Right forelimb (tissue), 1 donor: ENCODE measurements around the gene HAUS5.

Source experiments
- DNase-seq: peaks from one replicate; pipeline ENCODE4 v3.0.0-alpha.2; 2018

HAUS5 gene

DNA sequence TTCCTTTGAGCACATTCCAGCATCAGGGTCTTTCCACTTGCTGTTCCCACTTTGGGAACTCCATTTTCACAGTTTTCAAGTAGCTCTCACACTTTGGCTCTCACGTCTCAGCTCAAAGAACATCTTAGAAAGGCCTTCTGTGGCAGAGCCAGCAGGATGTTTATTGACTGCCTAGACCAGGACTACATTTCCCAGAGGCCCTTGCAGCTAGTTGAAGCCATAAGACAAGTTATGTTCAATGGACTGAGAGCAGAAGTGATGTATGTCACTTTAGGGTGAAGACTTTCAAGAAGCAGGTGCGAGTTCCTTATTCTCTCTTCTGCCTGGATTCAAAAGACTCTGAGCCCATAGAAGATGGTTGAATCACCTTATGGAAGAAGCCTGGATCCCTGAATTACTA, 4.3 kb upstream of the HAUS5 start:
- DNase-seq: no peak

- no peak for DNase-seq
These were observed 2.6 kb upstream of the HAUS5 start for GRCh38 chr19:35609851-35610353.

- DNase-seq: no peak
These were observed 344 bp upstream of the HAUS5 start for GRCh38 chr19:35612224-35612558.

- DNase-seq: no peak
These were observed 1.0 kb downstream of the HAUS5 start for GRCh38 chr19:35613574-35613973.

- no peak for DNase-seq
These were observed 2.5 kb downstream of the HAUS5 start for GRCh38 chr19:35615036-35615435.

- no peak for DNase-seq
These were observed 6.3 kb downstream of the HAUS5 start for GRCh38 chr19:35618857-35619256.

DNA sequence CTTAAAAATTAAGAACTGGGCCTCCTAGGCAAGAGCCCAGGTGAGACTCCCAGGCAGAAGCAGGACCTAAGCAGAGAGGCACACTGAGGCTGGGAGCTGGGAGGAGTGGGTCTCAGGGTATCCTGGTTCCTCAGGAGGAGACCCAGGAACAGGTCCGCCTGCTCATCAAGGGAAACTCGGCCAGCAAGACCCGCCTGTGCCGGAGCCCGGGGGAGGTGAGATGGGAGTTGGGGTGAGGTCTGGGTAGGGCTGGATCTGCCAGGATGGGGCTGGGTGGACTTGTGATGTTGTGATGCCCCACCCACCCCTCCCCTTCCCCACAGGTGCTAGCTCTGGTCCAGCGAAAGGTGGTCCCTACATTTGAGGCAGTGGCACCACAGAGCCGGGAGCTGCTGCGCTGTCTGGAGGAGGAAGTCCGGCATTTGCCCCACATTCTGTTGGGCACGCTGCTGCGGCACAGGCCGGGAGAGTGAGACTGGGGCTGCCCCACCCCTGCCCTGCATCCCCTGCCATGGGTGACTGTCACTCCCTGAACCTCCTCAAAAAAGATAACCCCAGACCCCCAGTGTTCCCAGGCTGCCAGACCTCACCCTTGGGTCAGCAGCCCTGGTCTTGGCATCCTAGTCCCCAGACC, 6.9 kb downstream of the HAUS5 start:
- DNase-seq: no peak

DNA sequence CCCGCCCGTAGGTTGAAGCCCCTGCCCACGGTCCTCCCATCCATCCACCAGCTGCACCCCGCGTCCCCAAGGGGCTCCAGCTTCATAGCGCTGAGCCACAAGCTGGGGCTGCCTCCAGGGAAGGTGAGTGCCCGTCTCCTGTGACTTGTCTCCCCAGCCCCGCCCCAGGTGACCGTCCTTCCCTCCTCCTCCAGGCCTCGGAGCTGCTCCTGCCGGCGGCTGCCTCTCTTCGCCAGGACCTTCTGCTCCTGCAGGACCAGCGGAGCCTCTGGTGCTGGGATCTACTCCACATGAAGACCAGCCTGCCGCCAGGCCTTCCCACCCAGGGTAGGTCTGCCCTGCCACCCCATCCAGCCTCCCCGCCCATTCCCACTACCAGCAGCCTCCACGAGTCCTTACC, 7.5 kb downstream of the HAUS5 start:
- no peak for DNase-seq

DNA sequence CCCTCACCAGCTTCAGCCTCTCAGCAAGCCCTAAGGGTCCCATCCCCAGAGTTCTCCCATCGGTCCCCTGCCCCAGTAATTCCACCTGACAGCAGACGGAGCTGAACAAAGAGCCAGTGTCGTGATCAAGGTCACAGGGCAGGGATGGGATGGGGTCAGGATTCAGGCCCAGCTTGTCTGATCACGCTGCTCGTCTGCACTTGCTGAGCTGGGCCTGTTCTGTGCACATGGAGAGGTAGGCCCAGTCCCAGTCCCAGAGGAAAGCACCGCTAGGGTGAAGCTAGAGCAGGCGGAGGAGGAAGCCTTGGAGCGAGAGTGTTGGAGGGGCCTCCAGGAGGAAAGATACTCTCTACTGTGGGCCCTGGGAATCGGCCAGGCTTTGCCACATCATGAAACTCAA, 9.2 kb downstream of the HAUS5 start:
- DNase-seq: no peak

- DNase-seq: no peak
These were observed 10.2 kb downstream of the HAUS5 start for GRCh38 chr19:35622750-35623149.

- no peak for DNase-seq
These were observed 10.9 kb downstream of the HAUS5 start for GRCh38 chr19:35623327-35624010.

DNA sequence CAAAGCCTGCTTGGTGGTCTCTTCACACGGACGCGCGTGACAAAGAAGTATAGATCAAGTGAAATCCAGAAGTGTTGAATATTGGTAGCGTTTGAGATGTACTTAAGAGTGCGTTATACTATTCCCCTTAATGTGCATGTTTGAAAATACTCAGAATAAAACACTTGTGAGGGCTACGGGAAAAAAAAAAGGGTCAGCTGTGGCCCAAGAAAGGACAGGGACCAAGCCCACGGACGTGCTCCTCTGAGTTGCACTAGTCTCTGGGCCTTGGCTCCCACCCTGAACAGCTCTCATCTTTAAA, 15.7 kb downstream of the HAUS5 start:
- no peak for DNase-seq

DNA sequence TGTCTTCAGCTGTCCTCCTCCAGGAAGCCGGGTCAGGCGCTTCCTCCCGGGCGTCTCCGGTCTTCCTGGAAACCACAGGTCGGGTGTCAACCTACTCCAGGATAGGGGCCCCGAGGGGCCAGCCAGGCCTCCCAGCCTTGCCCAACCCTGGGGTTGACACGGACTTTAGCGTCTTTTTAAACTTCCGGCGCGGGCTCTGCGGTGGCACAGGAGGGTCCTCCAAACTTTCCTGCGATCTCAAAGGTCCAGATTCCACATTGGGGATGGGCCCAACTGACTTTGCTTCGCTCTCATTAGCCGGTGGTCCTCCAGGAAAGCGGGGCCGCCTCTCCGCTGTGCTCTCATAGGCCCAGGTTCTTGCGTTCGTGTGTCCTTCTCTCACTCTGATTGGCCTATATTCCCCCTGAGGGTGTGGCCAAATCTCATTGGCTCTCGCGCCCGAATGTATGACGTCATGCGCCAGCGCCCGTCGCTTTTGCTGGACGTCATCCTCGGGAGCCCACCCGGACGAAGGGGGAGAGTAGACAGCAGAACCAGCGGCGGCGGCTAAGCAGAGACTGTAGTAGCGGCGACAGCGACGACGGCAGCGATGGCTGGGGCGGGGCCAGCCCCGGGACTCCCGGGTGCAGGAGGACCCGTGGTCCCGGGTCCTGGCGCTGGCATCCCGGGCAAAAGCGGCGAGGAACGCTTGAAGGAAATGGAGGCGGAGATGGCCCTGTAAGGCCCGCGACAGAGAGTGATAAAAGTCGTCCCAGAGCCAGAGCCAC, 16.2 kb downstream of the HAUS5 start, which contains the start of gene RBM42:
TSS of gene RBM42 (plus strand) at position 472 of the 767 bp plus-strand sequence. CDS start at position 590, 118 bp downstream.
- peak; percentile 99 for DNase-seq

DNA sequence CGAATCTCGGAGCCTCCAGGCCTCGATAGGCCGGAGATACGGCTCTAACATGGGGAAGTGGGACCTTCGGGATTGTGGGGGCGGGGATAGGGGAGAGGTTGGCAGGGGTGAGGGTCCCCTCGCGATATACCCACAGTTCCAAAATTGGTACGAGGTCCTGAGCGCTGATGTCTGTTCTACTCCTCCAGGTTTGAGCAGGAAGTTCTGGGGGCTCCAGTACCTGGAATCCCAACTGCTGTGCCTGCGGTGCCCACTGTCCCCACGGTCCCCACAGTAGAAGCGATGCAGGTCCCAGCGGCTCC, 16.7 kb downstream of the HAUS5 start:
- no peak for DNase-seq

GRCh38 chr19:35633727-35634440, 21.3 kb downstream of the HAUS5 start:
- DNase-seq: no peak

- no peak for DNase-seq
These were observed 24.1 kb downstream of the HAUS5 start for GRCh38 chr19:35636651-35637050.

DNA sequence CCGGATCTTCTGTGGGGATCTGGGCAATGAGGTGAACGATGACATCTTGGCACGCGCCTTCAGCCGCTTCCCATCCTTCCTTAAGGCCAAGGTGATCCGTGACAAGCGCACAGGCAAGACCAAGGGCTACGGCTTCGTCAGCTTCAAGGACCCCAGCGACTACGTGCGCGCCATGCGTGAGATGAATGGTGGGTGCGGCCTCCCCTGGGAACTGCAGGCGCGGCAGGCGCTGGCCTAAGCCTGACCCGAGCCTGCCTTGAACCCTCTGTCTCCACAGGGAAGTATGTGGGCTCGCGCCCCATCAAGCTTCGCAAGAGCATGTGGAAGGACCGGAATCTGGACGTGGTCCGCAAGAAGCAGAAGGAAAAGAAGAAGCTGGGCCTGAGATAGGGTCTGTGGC, 24.6 kb downstream of the HAUS5 start:
- DNase-seq: no peak

GRCh38 chr19:35639321-35639639, 26.7 kb downstream of the HAUS5 start:
- no peak for DNase-seq

DNA sequence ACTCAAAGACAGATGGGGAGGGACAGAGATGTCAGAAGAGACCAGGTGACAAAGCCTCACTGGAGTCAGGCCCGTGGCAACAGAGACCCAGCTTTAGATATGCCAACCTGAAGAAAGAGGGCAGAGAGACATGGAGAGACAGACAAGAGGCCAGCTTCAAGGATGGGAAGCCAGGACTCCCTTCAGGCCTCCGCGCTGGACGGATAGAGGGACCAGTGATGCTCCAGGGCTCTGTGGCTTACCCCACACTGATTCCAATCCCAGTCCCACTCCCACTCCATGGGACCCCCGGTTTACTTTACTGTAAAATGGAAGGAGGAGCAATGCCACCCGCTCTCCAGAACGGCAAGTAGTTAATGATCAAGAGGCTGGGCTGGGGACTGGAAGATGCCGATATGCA, 27.3 kb downstream of the HAUS5 start:
- DNase-seq: no peak

GRCh38 chr19:35641515-35642151, 29.1 kb downstream of the HAUS5 start, which contains the start of gene ETV2:
TSS of gene ETV2 (plus strand) at chr19:35641745. CDS start at chr19:35642461, 716 bp downstream.
- DNase-seq: peak; percentile 63

DNA sequence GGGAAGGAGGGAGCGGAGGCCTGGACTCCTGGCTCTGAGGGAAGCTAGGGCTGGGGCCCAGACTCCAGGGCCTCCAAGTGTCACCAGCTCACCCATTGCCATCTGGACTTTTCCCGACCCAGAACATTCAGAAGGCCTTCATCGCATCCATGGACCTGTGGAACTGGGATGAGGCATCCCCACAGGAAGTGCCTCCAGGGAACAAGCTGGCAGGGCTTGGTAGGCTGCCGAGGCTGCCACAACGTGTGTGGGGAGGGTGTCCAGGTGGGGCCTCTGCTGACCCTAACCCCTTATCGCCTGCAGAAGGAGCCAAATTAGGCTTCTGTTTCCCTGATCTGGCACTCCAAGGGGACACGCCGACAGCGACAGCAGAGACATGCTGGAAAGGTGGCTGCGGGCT, 29.8 kb downstream of the HAUS5 start:
- no peak for DNase-seq

GRCh38 chr19:35642798-35643254, 30.3 kb downstream of the HAUS5 start:
- DNase-seq: no peak
